Astrocyte (in vitro differentiated cells and primary cell): ENCODE results near the gene PTPRM. TPM values are rescaled to one million over a fixed set of nuclear protein-coding genes. Genes with fewer than 3 reads are reported as not detected.

Experiments used
- DNase-seq: peaks from one replicate; pipeline ENCODE4 v3.0.0-alpha.2; 2010; ENCODE audit warnings: low read depth
- FAIRE-seq: peaks from 2 replicates; lab custom pipeline; 2011; peaks lifted over from hg19 to GRCh38; lab: Jason Lieb, UNC
- H2AFZ ChIP-seq: 2 replicates; pipeline ENCODE4 v1.6.0; 2012; ENCODE audit warnings: low read depth, low read length, inconsistent platforms
- H3K27ac ChIP-seq: 2 replicates; pipeline ENCODE4 v1.5.1; 2011; ENCODE audit warnings: low read depth, low read length, inconsistent platforms
- H3K27me3 ChIP-seq: 2 replicates; pipeline ENCODE4 v1.6.0; 2011; ENCODE audit warnings: low read length, inconsistent platforms; ENCODE audit not compliant: insufficient read depth
- H3K36me3 ChIP-seq: 2 replicates; pipeline ENCODE4 v1.5.1; 2011; ENCODE audit warnings: low read length, inconsistent platforms; ENCODE audit not compliant: insufficient read depth
- H3K4me1 ChIP-seq: 2 replicates; pipeline ENCODE4 v1.5.1; 2011; ENCODE audit warnings: low read length, inconsistent platforms; ENCODE audit not compliant: insufficient read depth
- H3K4me2 ChIP-seq: 2 replicates; pipeline ENCODE4 v1.6.0; 2012; ENCODE audit warnings: low read length, inconsistent platforms
- H3K4me3 ChIP-seq: 2 replicates; pipeline ENCODE4 v1.5.1; 2011; ENCODE audit warnings: low read depth, mild to moderate bottlenecking, low read length, inconsistent platforms; ENCODE audit not compliant: insufficient read depth
- H3K79me2 ChIP-seq: 2 replicates; pipeline ENCODE4 v1.6.0; 2012; ENCODE audit warnings: mild to moderate bottlenecking, low read length, inconsistent platforms; ENCODE audit not compliant: insufficient read depth
- H3K9ac ChIP-seq: 2 replicates; pipeline ENCODE4 v1.6.0; 2012; ENCODE audit warnings: mild to moderate bottlenecking, low read length, inconsistent platforms
- H3K9me3 ChIP-seq: 2 replicates; pipeline ENCODE4 v1.5.1; 2012; ENCODE audit warnings: low read depth, mild to moderate bottlenecking, low read length, inconsistent platforms; ENCODE audit not compliant: insufficient read depth
- H4K20me1 ChIP-seq: 2 replicates; pipeline ENCODE4 v1.6.0; 2012; ENCODE audit warnings: low read length, inconsistent platforms; ENCODE audit not compliant: insufficient read depth
- H3K27ac Mint-ChIP-seq: one replicate; pipeline ENCODE4 v1.8.0; 2021; ENCODE audit warnings: mild to moderate bottlenecking, mixed read lengths; ENCODE audit not compliant: unreplicated experiment
- H3K27me3 Mint-ChIP-seq: one replicate; pipeline ENCODE4 v1.8.0; 2021; ENCODE audit warnings: low read depth, mixed read lengths; ENCODE audit not compliant: unreplicated experiment
- H3K36me3 Mint-ChIP-seq: one replicate; pipeline ENCODE4 v1.8.0; 2021; ENCODE audit warnings: low read depth, mixed read lengths; ENCODE audit not compliant: unreplicated experiment
- H3K4me1 Mint-ChIP-seq: one replicate; pipeline ENCODE4 v1.8.0; 2021; ENCODE audit warnings: low read depth, mixed read lengths; ENCODE audit not compliant: unreplicated experiment
- H3K4me3 Mint-ChIP-seq: one replicate; pipeline ENCODE4 v1.8.0; 2021; ENCODE audit warnings: mild to moderate bottlenecking, moderate library complexity, mixed read lengths; ENCODE audit not compliant: unreplicated experiment
- H3K9me3 Mint-ChIP-seq: one replicate; pipeline ENCODE4 v1.8.0; 2021; ENCODE audit warnings: mild to moderate bottlenecking, mixed read lengths; ENCODE audit not compliant: unreplicated experiment
- EZH2 ChIP-seq: IDR thresholded peaks from 2 replicates; pipeline ENCODE4 v1.6.1; 2012; ENCODE audit warnings: mild to moderate bottlenecking, low read length, inconsistent platforms; ENCODE audit not compliant: insufficient read depth
- total RNA-seq: library from RNA; stranded (reverse); gene quantifications from 2 replicates; pipeline ENCODE4 v1.2.1, GENCODE V29; 2021
- TF ChIP-seq, protein P1 (sequence below): IDR thresholded peaks from 2 replicates; pipeline ENCODE4 v1.5.1; 2011; ENCODE audit warnings: low read depth, mild to moderate bottlenecking, inconsistent platforms, low read length, moderate library complexity; ENCODE audit not compliant: insufficient read depth

The PTPRM gene
- total RNA-seq, 1 donor from 2014 or later = 59.6 TPM

DNA sequence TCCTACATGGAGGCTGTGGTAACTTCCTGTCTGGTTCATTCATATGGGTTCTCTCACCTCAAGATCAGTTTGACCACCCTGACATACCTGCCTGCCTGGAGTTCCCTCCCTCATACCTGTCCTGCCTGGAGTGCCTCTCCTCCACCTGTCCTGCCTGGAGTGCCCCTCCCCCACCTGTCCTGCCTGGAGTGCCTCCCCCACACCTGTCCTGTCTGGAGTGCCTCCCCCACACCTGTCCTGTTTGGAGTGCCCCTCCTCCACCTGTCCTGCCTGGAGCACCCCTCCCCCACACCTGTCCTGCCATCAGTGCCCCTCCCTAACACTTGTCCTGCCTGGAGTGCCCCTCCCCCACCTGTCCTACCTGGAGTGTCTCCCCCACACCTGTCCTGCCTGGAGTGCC, 461.9 kb downstream of the PTPRM start:
- H2AFZ ChIP-seq = no peak overlapping the region
- H3K36me3 ChIP-seq = no peaks in the 10 kb centered on the region
- H3K27ac ChIP-seq = no peak overlapping the region
- no peak overlapping the region for H3K4me3 Mint-ChIP-seq
- H3K79me2 ChIP-seq = no peaks in the 10 kb centered on the region
- no peak overlapping the region for H3K27ac Mint-ChIP-seq
- FAIRE-seq (no peak), DNase-seq (no peak)
- H3K9me3 Mint-ChIP-seq = no peaks in the 10 kb centered on the region
- no peaks in the 10 kb centered on the region for H3K4me1 ChIP-seq
- H3K27me3 Mint-ChIP-seq = no peaks in the 10 kb centered on the region
- peaks cover 3% of the 10 kb centered on the region for H4K20me1 ChIP-seq
- H3K4me3 ChIP-seq = no peak overlapping the region
- no peak overlapping the region for H3K4me2 ChIP-seq
- no peaks in the 10 kb centered on the region for H3K9me3 ChIP-seq
- H3K36me3 Mint-ChIP-seq = peaks cover 2% of the 10 kb centered on the region
- TF ChIP-seq, protein P1, sequence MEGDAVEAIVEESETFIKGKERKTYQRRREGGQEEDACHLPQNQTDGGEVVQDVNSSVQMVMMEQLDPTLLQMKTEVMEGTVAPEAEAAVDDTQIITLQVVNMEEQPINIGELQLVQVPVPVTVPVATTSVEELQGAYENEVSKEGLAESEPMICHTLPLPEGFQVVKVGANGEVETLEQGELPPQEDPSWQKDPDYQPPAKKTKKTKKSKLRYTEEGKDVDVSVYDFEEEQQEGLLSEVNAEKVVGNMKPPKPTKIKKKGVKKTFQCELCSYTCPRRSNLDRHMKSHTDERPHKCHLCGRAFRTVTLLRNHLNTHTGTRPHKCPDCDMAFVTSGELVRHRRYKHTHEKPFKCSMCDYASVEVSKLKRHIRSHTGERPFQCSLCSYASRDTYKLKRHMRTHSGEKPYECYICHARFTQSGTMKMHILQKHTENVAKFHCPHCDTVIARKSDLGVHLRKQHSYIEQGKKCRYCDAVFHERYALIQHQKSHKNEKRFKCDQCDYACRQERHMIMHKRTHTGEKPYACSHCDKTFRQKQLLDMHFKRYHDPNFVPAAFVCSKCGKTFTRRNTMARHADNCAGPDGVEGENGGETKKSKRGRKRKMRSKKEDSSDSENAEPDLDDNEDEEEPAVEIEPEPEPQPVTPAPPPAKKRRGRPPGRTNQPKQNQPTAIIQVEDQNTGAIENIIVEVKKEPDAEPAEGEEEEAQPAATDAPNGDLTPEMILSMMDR = no peak
- no peak for TF ChIP-seq EZH2
- no peak overlapping the region for H3K9ac ChIP-seq
- no peaks in the 10 kb centered on the region for H3K27me3 ChIP-seq
- H3K4me1 Mint-ChIP-seq = no peaks in the 10 kb centered on the region

DNA sequence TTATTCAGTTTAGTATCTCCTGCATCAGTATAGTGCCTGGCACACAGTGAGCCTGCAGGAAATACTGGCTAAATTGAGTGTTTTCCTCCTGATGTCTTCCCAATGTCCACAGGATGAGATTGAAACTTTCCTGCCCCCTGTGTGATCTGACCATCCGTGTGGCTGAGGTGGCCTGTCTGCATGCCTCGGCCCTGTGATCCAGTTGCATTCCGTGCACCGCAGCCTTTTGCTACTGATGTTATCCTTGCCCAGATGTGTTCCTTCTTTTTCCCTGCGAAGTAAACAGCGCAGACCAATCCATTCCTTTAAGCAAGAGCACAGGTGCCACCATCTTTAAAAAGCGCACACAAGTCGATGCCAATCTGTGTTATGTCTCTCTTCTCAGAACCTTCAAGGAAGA, 462.6 kb downstream of the PTPRM start:
- no peak overlapping the region for H2AFZ ChIP-seq
- no peak overlapping the region for H3K4me3 ChIP-seq
- no peak overlapping the region for H3K9ac ChIP-seq
- Mint-ChIP-seq H3K27ac (no peak overlapping the region), H3K36me3 (peaks cover 2% of the 10 kb centered on the region), H3K27me3 (no peaks in the 10 kb centered on the region), H3K9me3 (no peaks in the 10 kb centered on the region), H3K4me3 (no peak overlapping the region), H3K4me1 (no peaks in the 10 kb centered on the region)
- H3K79me2 ChIP-seq = no peaks in the 10 kb centered on the region
- DNase-seq (no peak), FAIRE-seq (no peak)
- no peak overlapping the region for H3K4me2 ChIP-seq
- H3K9me3 ChIP-seq = no peaks in the 10 kb centered on the region
- H3K27ac ChIP-seq = no peak overlapping the region
- H3K4me1 ChIP-seq = no peaks in the 10 kb centered on the region
- peaks cover 3% of the 10 kb centered on the region for H4K20me1 ChIP-seq
- no peaks in the 10 kb centered on the region for H3K36me3 ChIP-seq
- H3K27me3 ChIP-seq = no peaks in the 10 kb centered on the region
- TF ChIP-seq, protein P1 = no peak
- TF ChIP-seq EZH2 = no peak

DNA sequence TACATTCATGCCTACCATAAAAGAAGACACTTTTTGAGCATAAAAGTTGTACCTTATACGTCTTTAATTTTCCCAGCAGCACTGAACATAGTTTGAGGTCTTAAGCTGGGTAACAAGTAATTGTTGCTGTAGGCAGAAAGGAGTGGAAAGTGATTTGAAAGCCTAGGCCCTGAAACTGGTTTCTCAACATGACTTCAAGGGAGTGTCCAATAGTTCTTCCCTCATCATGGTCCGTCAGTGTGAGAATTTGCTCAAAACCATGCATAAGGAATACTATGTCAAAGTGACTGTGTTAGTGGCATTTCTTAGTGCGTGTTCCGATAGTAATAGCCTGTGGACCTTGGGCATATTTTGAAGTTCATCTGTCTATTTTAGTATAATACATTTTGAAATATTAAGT, 463.1 kb downstream of the PTPRM start:
- peaks cover 2% of the 10 kb centered on the region for H3K36me3 Mint-ChIP-seq
- Histone ChIP-seq H3K27ac (no peak overlapping the region), H2AFZ (no peak overlapping the region), H3K9ac (no peak overlapping the region), H3K36me3 (no peaks in the 10 kb centered on the region), H3K79me2 (no peaks in the 10 kb centered on the region), H3K4me2 (no peak overlapping the region), H3K9me3 (no peaks in the 10 kb centered on the region), H4K20me1 (peaks cover 3% of the 10 kb centered on the region), H3K4me3 (no peak overlapping the region), H3K27me3 (no peaks in the 10 kb centered on the region), H3K4me1 (no peaks in the 10 kb centered on the region)
- H3K27me3 Mint-ChIP-seq = no peaks in the 10 kb centered on the region
- TF ChIP-seq, protein P1 = no peak
- TF ChIP-seq EZH2 = no peak
- H3K4me1 Mint-ChIP-seq = no peaks in the 10 kb centered on the region
- DNase-seq (no peak), FAIRE-seq (no peak)
- H3K4me3 Mint-ChIP-seq = no peak overlapping the region
- no peak overlapping the region for H3K27ac Mint-ChIP-seq
- H3K9me3 Mint-ChIP-seq = no peaks in the 10 kb centered on the region
